Measurements from ENCODE around the gene LZTR1. TPM values are rescaled to one million over a fixed set of nuclear protein-coding genes. Genes with fewer than 3 reads are reported as not detected.

Gene LZTR1
- total and polyA plus RNA-seq, 2 donors (not counting 3 experiments of a cell fraction or from before 2014, with no cell fraction given), result 56.6 to 86.8 TPM

DNA sequence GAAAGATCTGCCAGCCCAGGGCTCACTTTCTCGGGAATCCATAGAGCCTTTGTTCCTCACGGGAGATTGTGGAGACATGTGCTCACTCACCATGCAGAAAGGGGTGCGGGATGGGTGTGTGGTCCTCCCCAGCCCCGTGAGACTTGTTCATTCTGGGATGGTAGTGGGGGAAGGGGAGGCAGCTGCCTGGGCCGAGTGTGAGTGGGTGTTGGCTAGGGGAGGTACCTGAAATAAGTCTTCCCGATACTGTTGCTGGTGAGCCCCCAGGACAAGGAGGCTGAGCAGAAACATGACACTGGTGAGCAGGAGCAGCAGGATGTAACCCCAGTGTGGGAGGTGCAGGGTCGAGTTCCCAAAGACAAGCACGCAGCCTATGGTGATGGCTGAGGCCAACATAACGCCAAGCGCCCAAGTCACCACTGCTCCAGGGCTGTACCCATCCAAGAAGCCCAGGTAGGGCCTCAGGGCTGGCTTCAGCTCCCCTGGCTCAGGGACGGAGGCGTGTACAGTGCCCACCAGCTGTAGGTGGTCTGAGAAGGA is 47.5 kb downstream of the LZTR1 start:
- CTCF ChIA-PET, result no interaction called here
- H4K20me1 ChIP-seq (replicated peaks; ENCODE audit: control insufficient read depth, extremely low read depth, insufficient read depth, low read length), result no peaks in the 10 kb centered on the region
- BruUV-seq (replicated peaks), result no TSS peak

More for the DNA sequence above, 47.5 kb downstream of the LZTR1 start:
- POLR2A ChIA-PET, result no interaction called here
- FAIRE-seq, result no peak
- DNase-seq (ENCODE audit: low read depth, low spot score), result no peak
- no peak overlapping the region for H3K27ac ChIP-seq (ENCODE audit: insufficient read depth, low read depth, low read length)
- H3K9me3 ChIP-seq (replicated peaks; ENCODE audit: control insufficient read depth, insufficient read depth, low read length), result no peaks in the 10 kb centered on the region
- H3K4me3 ChIP-seq (replicated peaks in 1 of 3; ENCODE audit: insufficient read depth in 1 of 3, low read depth in 1 of 3, low read length in 3 of 3), result no peak overlapping the region
- no peak overlapping the region for H3K4me2 ChIP-seq (ENCODE audit: insufficient read depth, low read length)
- intact Hi-C loops (cut with micrococcal nuclease) (no loop called here), dilution Hi-C loops (cut with MboI; ENCODE audit: extremely low pct_ligation_motif_present, low sequenced_read_pairs) (no loop called here)
- no peaks in the 10 kb centered on the region for H3K79me2 ChIP-seq (ENCODE audit: control insufficient read depth, insufficient read depth, low read length)
- H2AFZ ChIP-seq (ENCODE audit: low read depth, low read length), result no peak overlapping the region
- no peaks in the 10 kb centered on the region for H3K4me1 ChIP-seq (ENCODE audit: control insufficient read depth, extremely low read depth, insufficient read depth, low read length)
- H3K36me3 ChIP-seq (ENCODE audit: control insufficient read depth in 2 of 2, extremely low read depth in 1 of 2, insufficient read depth in 2 of 2, low read length in 2 of 2), result no peaks in the 10 kb centered on the region
- peaks cover 20 to 27% of the 10 kb centered on the region in 2 experiments for H3K27me3 ChIP-seq (ENCODE audit: control insufficient read depth in 2 of 2, insufficient read depth in 2 of 2, low read length in 2 of 2)
- H3K9me1 ChIP-seq (replicated peaks; ENCODE audit: control insufficient read depth, extremely low read depth, insufficient read depth, low read length), result no peaks in the 10 kb centered on the region
- no peak overlapping the region for H3K9ac ChIP-seq (replicated peaks; ENCODE audit: extremely low read depth, insufficient read depth, low read length)
- TF ChIP-seq, protein P1, sequence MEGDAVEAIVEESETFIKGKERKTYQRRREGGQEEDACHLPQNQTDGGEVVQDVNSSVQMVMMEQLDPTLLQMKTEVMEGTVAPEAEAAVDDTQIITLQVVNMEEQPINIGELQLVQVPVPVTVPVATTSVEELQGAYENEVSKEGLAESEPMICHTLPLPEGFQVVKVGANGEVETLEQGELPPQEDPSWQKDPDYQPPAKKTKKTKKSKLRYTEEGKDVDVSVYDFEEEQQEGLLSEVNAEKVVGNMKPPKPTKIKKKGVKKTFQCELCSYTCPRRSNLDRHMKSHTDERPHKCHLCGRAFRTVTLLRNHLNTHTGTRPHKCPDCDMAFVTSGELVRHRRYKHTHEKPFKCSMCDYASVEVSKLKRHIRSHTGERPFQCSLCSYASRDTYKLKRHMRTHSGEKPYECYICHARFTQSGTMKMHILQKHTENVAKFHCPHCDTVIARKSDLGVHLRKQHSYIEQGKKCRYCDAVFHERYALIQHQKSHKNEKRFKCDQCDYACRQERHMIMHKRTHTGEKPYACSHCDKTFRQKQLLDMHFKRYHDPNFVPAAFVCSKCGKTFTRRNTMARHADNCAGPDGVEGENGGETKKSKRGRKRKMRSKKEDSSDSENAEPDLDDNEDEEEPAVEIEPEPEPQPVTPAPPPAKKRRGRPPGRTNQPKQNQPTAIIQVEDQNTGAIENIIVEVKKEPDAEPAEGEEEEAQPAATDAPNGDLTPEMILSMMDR (IDR thresholded peaks at IDR 0.05; ENCODE audit: extremely low read depth in 1 of 2, insufficient read depth in 1 of 2, low read depth in 1 of 2, low read length in 2 of 2), result no peak
- TF ChIP-seq, protein P2, sequence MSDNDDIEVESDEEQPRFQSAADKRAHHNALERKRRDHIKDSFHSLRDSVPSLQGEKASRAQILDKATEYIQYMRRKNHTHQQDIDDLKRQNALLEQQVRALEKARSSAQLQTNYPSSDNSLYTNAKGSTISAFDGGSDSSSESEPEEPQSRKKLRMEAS (IDR thresholded peaks at IDR 0.05; ENCODE audit: insufficient read depth, insufficient read length), result no peak
- TF ChIP-seq GATA2 (IDR thresholded peaks at IDR 0.05; ENCODE audit: insufficient read depth, insufficient read length, low read depth, low read length) (no peak), EZH2 (IDR thresholded peaks at IDR 0.05; ENCODE audit: borderline replicate concordance, low read depth, low read length, severe bottlenecking) (no peak), MYC (IDR thresholded peaks at IDR 0.05; ENCODE audit: low read depth, low read length) (no peak), POLR2A (IDR thresholded peaks at IDR 0.05; ENCODE audit: low read depth, low read length) (no peak), JUN (IDR thresholded peaks at IDR 0.05; ENCODE audit: borderline replicate concordance, insufficient read depth, insufficient read length, low read depth) (no peak), POLR2AphosphoS5 (IDR thresholded peaks at IDR 0.05; ENCODE audit: insufficient read depth, low read depth, low read length) (no peak), FOS (IDR thresholded peaks at IDR 0.05; ENCODE audit: borderline replicate concordance, insufficient read depth, low read length) (no peak)

All from endothelial cell of umbilical vein (primary cell).